Esophagus squamous epithelium (tissue), 4 donors: Measurements from ENCODE around the gene RGCC.

ENCODE experiments used
- POLR2A ChIP-seq, 4 donors: fragments of 450-650 bp; IDR thresholded peaks; one replicate each; pipeline ENCODE4 v1.6.1; 2017; ENCODE audit warnings: antibody characterized with exemption in 4 of 4, mild to moderate bottlenecking in 4 of 4, moderate library complexity in 3 of 4
- TF ChIP-seq, protein P1 (sequence below), 6 experiments: fragments of 450-650 bp in 4 of 6; fragments of 200-600 bp in 2 of 6; sonication (generic) in 2 of 6; IDR thresholded peaks; one replicate each; pipeline ENCODE4 v1.5.1; 2016 to 2019; ENCODE audit warnings: antibody characterized with exemption in 6 of 6, mild to moderate bottlenecking in 4 of 6, moderate library complexity in 4 of 6

DNA sequence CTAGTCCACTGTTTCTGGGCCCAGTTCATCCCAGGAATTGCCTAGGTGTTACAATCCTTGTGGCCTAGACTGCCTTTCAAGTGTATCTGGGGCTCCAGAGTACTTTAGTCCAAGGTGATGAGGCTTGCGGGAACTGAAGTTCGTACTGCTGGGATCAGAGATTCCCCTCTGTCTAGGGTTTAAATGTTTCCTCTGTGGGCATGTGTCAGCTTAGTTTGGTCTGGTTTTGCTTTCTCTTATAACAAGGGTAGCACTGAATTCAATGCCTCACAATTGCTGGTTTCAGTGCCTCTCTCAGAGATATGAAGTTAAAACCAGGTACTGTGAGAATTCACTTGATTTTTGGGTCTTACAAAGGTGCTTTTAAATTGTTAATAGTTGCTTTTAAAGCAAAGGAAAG is 30.8 kb downstream of the RGCC start:
- TF ChIP-seq, protein P1, sequence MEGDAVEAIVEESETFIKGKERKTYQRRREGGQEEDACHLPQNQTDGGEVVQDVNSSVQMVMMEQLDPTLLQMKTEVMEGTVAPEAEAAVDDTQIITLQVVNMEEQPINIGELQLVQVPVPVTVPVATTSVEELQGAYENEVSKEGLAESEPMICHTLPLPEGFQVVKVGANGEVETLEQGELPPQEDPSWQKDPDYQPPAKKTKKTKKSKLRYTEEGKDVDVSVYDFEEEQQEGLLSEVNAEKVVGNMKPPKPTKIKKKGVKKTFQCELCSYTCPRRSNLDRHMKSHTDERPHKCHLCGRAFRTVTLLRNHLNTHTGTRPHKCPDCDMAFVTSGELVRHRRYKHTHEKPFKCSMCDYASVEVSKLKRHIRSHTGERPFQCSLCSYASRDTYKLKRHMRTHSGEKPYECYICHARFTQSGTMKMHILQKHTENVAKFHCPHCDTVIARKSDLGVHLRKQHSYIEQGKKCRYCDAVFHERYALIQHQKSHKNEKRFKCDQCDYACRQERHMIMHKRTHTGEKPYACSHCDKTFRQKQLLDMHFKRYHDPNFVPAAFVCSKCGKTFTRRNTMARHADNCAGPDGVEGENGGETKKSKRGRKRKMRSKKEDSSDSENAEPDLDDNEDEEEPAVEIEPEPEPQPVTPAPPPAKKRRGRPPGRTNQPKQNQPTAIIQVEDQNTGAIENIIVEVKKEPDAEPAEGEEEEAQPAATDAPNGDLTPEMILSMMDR (IDR thresholded peaks at IDR 0.05): no peak
- TF ChIP-seq POLR2A (IDR thresholded peaks at IDR 0.05): no peak
